ENCODE measurements around the gene SLC2A11. TPM values are rescaled to one million over a fixed set of nuclear protein-coding genes. Genes with fewer than 3 reads are reported as not detected.
A peak's percentile ranks its signal among the peaks of the same experiment; 100 is the strongest.

Gene SLC2A11
- total and polyA plus RNA-seq, 8 donors, result 3.2 to 10.3 (median 6.7) TPM

DNA sequence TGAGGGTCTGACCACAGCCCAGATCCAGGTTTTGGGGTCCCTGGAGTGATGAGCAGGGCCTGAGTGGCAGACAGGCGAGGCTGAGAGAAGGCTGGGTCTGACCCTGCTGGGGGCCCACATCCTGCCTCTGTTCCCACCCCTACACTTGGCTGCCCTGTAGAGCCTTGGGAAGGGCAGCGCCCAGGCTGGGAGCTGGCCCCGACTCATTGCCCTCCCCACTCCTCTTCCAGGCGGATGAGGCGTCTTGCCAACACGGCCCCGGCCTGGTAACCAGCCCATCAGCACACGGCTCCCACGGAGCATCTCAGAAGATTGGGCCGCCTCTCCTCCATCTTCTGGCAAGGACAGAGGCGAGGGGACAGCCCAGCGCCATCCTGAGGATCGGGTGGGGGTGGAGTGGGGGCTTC, 23.8 kb upstream of the SLC2A11 start:
- WGBS, 5 donors, result 58 to 80% (median 69%) methylated on average over 9 to 13 of the region's 13 CpGs
- peak overlapping the region in 1 of 5 donors; percentile 13 for H3K27ac ChIP-seq

DNA sequence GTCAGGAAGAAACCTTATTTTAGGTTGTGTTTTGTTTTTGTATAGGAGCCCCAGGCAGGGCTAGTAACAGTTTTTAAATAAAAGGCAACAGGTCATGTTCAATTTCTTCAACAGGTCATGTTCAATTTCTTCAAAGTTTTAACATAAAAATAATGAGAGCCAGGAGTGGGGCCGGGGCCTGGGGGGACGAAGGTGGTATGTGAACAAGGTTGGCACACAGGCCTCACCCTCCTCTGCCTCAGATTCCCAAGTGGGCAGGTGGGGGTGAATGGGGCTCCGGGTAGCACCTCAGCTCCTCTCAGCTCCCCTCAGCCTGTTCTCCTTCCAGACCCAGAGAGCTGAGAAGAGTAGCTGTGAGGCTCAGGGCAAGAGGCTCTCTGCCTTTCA, 23.3 kb upstream of the SLC2A11 start:
- H3K4me1 ChIP-seq, result peaks cover 27 to 70% (median 51%) of the 10 kb centered on the region in 4 donors
- TF ChIP-seq EP300 (IDR thresholded peaks at IDR 0.05), result no peak
- TF ChIP-seq POLR2AphosphoS5 (IDR thresholded peaks at IDR 0.05), result no peak
- TF ChIP-seq, protein P1, sequence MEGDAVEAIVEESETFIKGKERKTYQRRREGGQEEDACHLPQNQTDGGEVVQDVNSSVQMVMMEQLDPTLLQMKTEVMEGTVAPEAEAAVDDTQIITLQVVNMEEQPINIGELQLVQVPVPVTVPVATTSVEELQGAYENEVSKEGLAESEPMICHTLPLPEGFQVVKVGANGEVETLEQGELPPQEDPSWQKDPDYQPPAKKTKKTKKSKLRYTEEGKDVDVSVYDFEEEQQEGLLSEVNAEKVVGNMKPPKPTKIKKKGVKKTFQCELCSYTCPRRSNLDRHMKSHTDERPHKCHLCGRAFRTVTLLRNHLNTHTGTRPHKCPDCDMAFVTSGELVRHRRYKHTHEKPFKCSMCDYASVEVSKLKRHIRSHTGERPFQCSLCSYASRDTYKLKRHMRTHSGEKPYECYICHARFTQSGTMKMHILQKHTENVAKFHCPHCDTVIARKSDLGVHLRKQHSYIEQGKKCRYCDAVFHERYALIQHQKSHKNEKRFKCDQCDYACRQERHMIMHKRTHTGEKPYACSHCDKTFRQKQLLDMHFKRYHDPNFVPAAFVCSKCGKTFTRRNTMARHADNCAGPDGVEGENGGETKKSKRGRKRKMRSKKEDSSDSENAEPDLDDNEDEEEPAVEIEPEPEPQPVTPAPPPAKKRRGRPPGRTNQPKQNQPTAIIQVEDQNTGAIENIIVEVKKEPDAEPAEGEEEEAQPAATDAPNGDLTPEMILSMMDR (IDR thresholded peaks at IDR 0.05), result no peak
- TF ChIP-seq POLR2A (IDR thresholded peaks at IDR 0.05), result no peak
- H3K4me3 ChIP-seq, result no peak overlapping the region
- intact Hi-C loops (cut with DNase I; ENCODE audit: low total_unique reads), result no loop called here
- no peak for DNase-seq
- peaks cover 18 to 77% (median 74%) of the 10 kb centered on the region in 4 donors for H3K36me3 ChIP-seq
- H3K27ac ChIP-seq, result peak overlapping the region; percentile 44 to 65 (median 61)
- H3K9me3 ChIP-seq, result no peaks in the 10 kb centered on the region
- WGBS, 5 donors, result 80 to 95% (median 89%) methylated on average over 2 to 3 of the region's 3 CpGs
- no peaks in the 10 kb centered on the region for H3K27me3 ChIP-seq

More for the DNA sequence above, 23.8 kb upstream of the SLC2A11 start:
- peaks cover 24 to 65% (median 46%) of the 10 kb centered on the region in 4 donors for H3K4me1 ChIP-seq
- H3K9me3 ChIP-seq, result no peaks in the 10 kb centered on the region
- intact Hi-C loops (cut with DNase I; ENCODE audit: low total_unique reads), result no loop called here
- no peak overlapping the region for H3K4me3 ChIP-seq
- TF ChIP-seq POLR2AphosphoS5 (IDR thresholded peaks at IDR 0.05) (no peak), POLR2A (IDR thresholded peaks at IDR 0.05) (no peak), EP300 (IDR thresholded peaks at IDR 0.05) (no peak)
- TF ChIP-seq, protein P1 (IDR thresholded peaks at IDR 0.05), result no peak
- H3K27me3 ChIP-seq, result no peaks in the 10 kb centered on the region
- no peak for DNase-seq
- H3K36me3 ChIP-seq, result peaks cover 23 to 82% (median 79%) of the 10 kb centered on the region in 4 donors

DNA sequence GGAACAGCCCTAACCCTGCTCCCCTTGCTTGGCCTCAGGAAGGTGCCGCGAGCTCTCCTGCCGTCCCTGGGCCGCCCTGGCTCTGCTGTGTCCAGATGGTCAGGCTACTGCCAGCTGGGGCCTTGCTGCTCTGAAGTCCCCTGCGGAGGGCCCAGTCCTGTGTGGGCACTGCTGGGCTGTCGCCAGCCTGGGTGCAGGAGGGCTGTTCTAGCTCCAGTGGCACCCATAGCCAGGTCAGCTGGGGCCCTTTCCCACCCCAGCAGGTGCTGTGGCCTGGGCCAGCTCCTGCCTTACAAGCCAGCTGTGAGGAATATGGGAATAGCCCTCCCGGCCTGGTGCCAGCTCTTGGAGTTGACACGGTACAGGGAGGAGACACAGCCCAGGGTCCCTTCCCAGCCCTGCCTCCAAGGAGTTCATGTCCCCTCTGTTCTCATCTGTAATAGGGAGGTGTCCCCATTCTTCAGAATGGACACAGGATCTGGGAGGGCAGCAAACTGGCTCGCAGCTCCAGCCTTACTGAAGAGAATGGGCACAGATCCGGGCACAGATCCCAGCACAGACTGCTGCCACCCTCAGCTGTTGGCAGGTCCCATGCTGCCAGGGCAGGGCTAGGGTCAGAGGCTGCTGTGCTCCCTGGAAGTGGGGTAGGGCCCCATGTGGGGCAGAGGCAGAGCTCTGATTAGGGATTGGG, 22.7 kb upstream of the SLC2A11 start:
- H3K27ac ChIP-seq, result peak overlapping the region; percentile 44 to 65 (median 61)
- WGBS, 5 donors, result 35 to 69% (median 51%) methylated on average over 6 to 10 of the region's 10 CpGs

DNA sequence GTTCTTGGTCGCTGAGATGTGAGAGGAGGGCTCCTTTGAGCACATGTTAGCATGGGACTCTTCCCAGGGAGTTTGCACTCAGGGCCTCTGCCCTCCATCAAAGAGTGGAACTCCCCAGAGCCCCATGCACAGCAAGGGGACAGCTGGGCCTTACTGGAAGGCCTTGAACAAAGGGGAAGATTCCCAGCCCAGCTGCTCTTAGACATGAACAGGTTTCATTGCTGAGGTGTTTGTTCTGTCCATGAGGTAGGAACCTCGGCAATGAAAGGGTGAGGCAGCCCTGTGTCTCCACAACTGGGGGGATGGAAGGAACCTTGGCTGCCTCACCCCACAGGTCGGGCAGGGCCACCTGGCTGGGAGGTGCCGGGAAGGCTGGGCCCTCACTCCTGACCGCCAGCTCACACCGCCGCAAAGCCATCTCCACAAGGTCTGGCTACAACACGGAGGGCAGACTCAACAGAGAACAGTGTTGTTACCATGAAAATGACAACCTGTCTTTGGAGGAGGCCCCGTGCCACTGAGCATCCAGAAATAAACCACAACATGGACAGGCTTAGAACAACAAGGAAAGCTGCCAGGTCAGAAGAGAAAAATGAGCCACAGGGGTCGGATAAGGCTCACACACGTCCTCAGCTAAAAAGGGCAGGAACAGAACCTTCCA, 22.1 kb upstream of the SLC2A11 start:
- intact Hi-C loops (cut with DNase I; ENCODE audit: low total_unique reads), result no loop called here
- peak overlapping the region; percentile 44 to 65 (median 61) for H3K27ac ChIP-seq
- peaks cover 17 to 66% (median 63%) of the 10 kb centered on the region in 4 donors for H3K36me3 ChIP-seq
- H3K4me3 ChIP-seq, result no peak overlapping the region
- 40 to 53% (median 43%) methylated on average over 10 to 11 of the region's 11 CpGs for WGBS, 5 donors
- no peak for DNase-seq
- H3K27me3 ChIP-seq, result no peaks in the 10 kb centered on the region
- H3K9me3 ChIP-seq, result no peaks in the 10 kb centered on the region
- TF ChIP-seq POLR2AphosphoS5 (IDR thresholded peaks at IDR 0.05) (no peak), EP300 (IDR thresholded peaks at IDR 0.05) (no peak), POLR2A (IDR thresholded peaks at IDR 0.05) (no peak)
- TF ChIP-seq, protein P1 (IDR thresholded peaks at IDR 0.05), result no peak
- H3K4me1 ChIP-seq, result peaks cover 29 to 74% (median 56%) of the 10 kb centered on the region in 4 donors

More for the DNA sequence above, 22.7 kb upstream of the SLC2A11 start:
- Histone ChIP-seq H3K4me3 (no peak overlapping the region), H3K9me3 (no peaks in the 10 kb centered on the region), H3K27me3 (no peaks in the 10 kb centered on the region), H3K36me3 (peaks cover 17 to 72% (median 69%) of the 10 kb centered on the region in 4 donors), H3K4me1 (peaks cover 29 to 74% (median 56%) of the 10 kb centered on the region in 4 donors)
- TF ChIP-seq, protein P1 (IDR thresholded peaks at IDR 0.05), result no peak
- TF ChIP-seq EP300 (IDR thresholded peaks at IDR 0.05) (no peak), POLR2A (IDR thresholded peaks at IDR 0.05) (no peak), POLR2AphosphoS5 (IDR thresholded peaks at IDR 0.05) (no peak)
- peak in 1 of 2 donors; percentile 64 for DNase-seq
- intact Hi-C loops (cut with DNase I; ENCODE audit: low total_unique reads), result no loop called here

Data from stomach (tissue), 9 donors.